Ishikawa (cell line): ENCODE measurements around the gene PPP1CA.

Experiments used
- CEBPB ChIP-seq: IDR thresholded peaks from 2 replicates; pipeline ENCODE4 v1.6.1; 2012
- CREB1 ChIP-seq: IDR thresholded peaks from 2 replicates; pipeline ENCODE4 v1.6.1; 2012; ENCODE audit warnings: low read depth
- EGR1 ChIP-seq: IDR thresholded peaks from 2 replicates; pipeline ENCODE4 v1.6.1; 2012
- EP300 ChIP-seq: IDR thresholded peaks from 2 replicates; pipeline ENCODE4 v1.6.1; 2012; ENCODE audit warnings: borderline replicate concordance
- MAX ChIP-seq: IDR thresholded peaks from 2 replicates; pipeline ENCODE4 v1.6.1; 2012
- NFIC ChIP-seq: IDR thresholded peaks from 2 replicates; pipeline ENCODE4 v1.6.1; 2012
- TEAD4 ChIP-seq: IDR thresholded peaks from 2 replicates; pipeline ENCODE4 v1.6.1; 2012

GRCh38 chr11:67433536-67434394, 32.1 kb upstream of the PPP1CA start:
- no peak for TF ChIP-seq CEBPB
- no peak for TF ChIP-seq CREB1
- no peak for TF ChIP-seq EP300
- TF ChIP-seq TEAD4 = no peak
- TF ChIP-seq MAX = no peak
- no peak for TF ChIP-seq NFIC
- no peak for TF ChIP-seq EGR1
